Natural killer cell (primary cell): ENCODE results near the gene PTPRN2. TPM values are rescaled to one million over a fixed set of nuclear protein-coding genes. Genes with fewer than 3 reads are reported as not detected.

Experiments
- ATAC-seq, 3 donors: fragments of 150-1000 bp in 2 of 3; fragments of 200-7000 bp in 1 of 3; cut with Tn5 transposase; 1 replicate in 1 of 3; 2 replicates in 2 of 3; pipeline ENCODE4 v1.10.0; 2021; ENCODE audit warnings: mild to moderate bottlenecking in 2 of 3, moderate library complexity in 2 of 3
- DNase-seq, 2 donors: peaks; one replicate each; pipeline versions ENCODE4 v3.0.0 to v3.0.0-alpha.2; 2013 to 2021; ENCODE audit warnings: mixed read lengths in 1 of 2
- H3K27ac ChIP-seq: one replicate; pipeline ENCODE4 v1.5.1; 2013; ENCODE audit warnings: mild to moderate bottlenecking, low read length
- H3K27me3 ChIP-seq: one replicate; pipeline ENCODE4 v1.6.1; 2013; ENCODE audit warnings: low read length; ENCODE audit not compliant: control insufficient read depth, insufficient read depth
- H3K36me3 ChIP-seq: one replicate; pipeline ENCODE4 v1.6.1; 2013; ENCODE audit warnings: low read length; ENCODE audit not compliant: control insufficient read depth, insufficient read depth
- H3K4me1 ChIP-seq: one replicate; pipeline ENCODE4 v1.6.1; 2013; ENCODE audit warnings: low read length; ENCODE audit not compliant: control insufficient read depth, insufficient read depth
- H3K4me3 ChIP-seq: one replicate; pipeline ENCODE4 v1.5.1; 2013; ENCODE audit warnings: low read length
- H3K9me3 ChIP-seq: one replicate; pipeline ENCODE4 v1.6.1; 2013; ENCODE audit warnings: low read length; ENCODE audit not compliant: control insufficient read depth, insufficient read depth
- H3K27ac Mint-ChIP-seq, 2 donors: one replicate each; pipeline ENCODE4 v1.8.0; 2022; ENCODE audit warnings: mild to moderate bottlenecking in 2 of 2, mixed read lengths in 2 of 2, moderate library complexity in 1 of 2
- H3K27me3 Mint-ChIP-seq, 2 donors: one replicate each; pipeline ENCODE4 v1.8.0; 2022; ENCODE audit warnings: low read depth in 2 of 2, mixed read lengths in 2 of 2
- H3K36me3 Mint-ChIP-seq: one replicate; pipeline ENCODE4 v1.8.0; 2022; ENCODE audit warnings: mixed read lengths
- H3K4me1 Mint-ChIP-seq, 2 donors: one replicate each; pipeline ENCODE4 v1.8.0; 2022; ENCODE audit warnings: mixed read lengths in 2 of 2
- H3K4me3 Mint-ChIP-seq: one replicate; pipeline ENCODE4 v1.8.0; 2022; ENCODE audit warnings: mild to moderate bottlenecking, moderate library complexity, mixed read lengths
- H3K9me3 Mint-ChIP-seq, 2 donors: one replicate each; pipeline ENCODE4 v1.8.0; 2022; ENCODE audit warnings: mixed read lengths in 2 of 2
- CTCF ChIP-seq: fragments of 200-600 bp; IDR thresholded peaks from one replicate; pipeline ENCODE4 v1.8.0; 2022; ENCODE audit warnings: antibody characterized with exemption
- WGBS: methylation state at CpG from one replicate; pipeline ENCODE4 v1.1.7; 2013; ENCODE audit warnings: missing lambda C conversion rate; ENCODE audit not compliant: insufficient coverage; 5-methylcytosine and 5-hydroxymethylcytosine counted together
- intact Hi-C: fragments of 100-400 bp; cut with micrococcal nuclease; formaldehyde crosslinking; loops from one replicate; pipeline ENCODE4 v1.14.2; 2022
- total RNA-seq, 4 donors: library from RNA; stranded (reverse); fragments of 120-200 nt in 1 of 4; gene quantifications; one replicate each; pipeline versions ENCODE4 v1.2.3 to v1.2.4, GENCODE V29; 2013 to 2022

The PTPRN2 gene
- total RNA-seq, 3 donors from 2014 or later (not counting 1 experiment from before 2014, with no cell fraction given) = 1.3 to 2.5 (median 1.9) TPM

- Mint-ChIP-seq H3K9me3 (no peaks in the 10 kb centered on the region), H3K4me1 (peaks cover 0 to 7% of the 10 kb centered on the region in 2 donors), H3K4me3 (no peak overlapping the region), H3K36me3 (no peaks in the 10 kb centered on the region), H3K27me3 (peaks cover 0 to 3% of the 10 kb centered on the region in 2 donors), H3K27ac (no peak overlapping the region)
- Histone ChIP-seq H3K27me3 (no peaks in the 10 kb centered on the region), H3K27ac (no peak overlapping the region), H3K36me3 (no peaks in the 10 kb centered on the region), H3K4me1 (peaks cover 4% of the 10 kb centered on the region), H3K4me3 (no peak overlapping the region), H3K9me3 (no peaks in the 10 kb centered on the region)
- DNase-seq (no peak), ATAC-seq (no peak)
- intact Hi-C loops = no loop called here
- whole genome bisulfite sequencing = 89% methylated on average over 11 of the region's 11 CpGs
- TF ChIP-seq CTCF = no peak
These were observed 115.0 kb downstream of the PTPRN2 start for GRCh38 chr7:158472596-158472995.

GRCh38 chr7:158471716-158472115, 115.9 kb downstream of the PTPRN2 start:
- Histone ChIP-seq H3K9me3 (no peaks in the 10 kb centered on the region), H3K4me1 (peaks cover 4% of the 10 kb centered on the region), H3K27ac (no peak overlapping the region), H3K36me3 (no peaks in the 10 kb centered on the region), H3K4me3 (no peak overlapping the region), H3K27me3 (no peaks in the 10 kb centered on the region)
- Mint-ChIP-seq H3K9me3 (no peaks in the 10 kb centered on the region), H3K4me1 (peaks cover 0 to 7% of the 10 kb centered on the region in 2 donors), H3K4me3 (no peak overlapping the region), H3K27ac (no peak overlapping the region), H3K27me3 (peaks cover 0 to 3% of the 10 kb centered on the region in 2 donors), H3K36me3 (no peaks in the 10 kb centered on the region)
- intact Hi-C loops = no loop called here
- ATAC-seq (no peak), DNase-seq (no peak)
- 93% methylated on average over 18 of the region's 18 CpGs for WGBS
- TF ChIP-seq CTCF = no peak

GRCh38 chr7:158470336-158470735, 117.3 kb downstream of the PTPRN2 start:
- intact Hi-C loops = no loop called here
- no peak for TF ChIP-seq CTCF
- Mint-ChIP-seq H3K4me3 (no peak overlapping the region), H3K9me3 (no peaks in the 10 kb centered on the region), H3K36me3 (no peaks in the 10 kb centered on the region), H3K27me3 (peaks cover 0 to 3% of the 10 kb centered on the region in 2 donors), H3K4me1 (peaks cover 0 to 7% of the 10 kb centered on the region in 2 donors), H3K27ac (no peak overlapping the region)
- WGBS = 89% methylated on average over 10 of the region's 16 CpGs
- no peak overlapping the region for H3K27ac ChIP-seq
- peaks cover 4% of the 10 kb centered on the region for H3K4me1 ChIP-seq
- ATAC-seq (no peak), DNase-seq (no peak)
- H3K9me3 ChIP-seq = no peaks in the 10 kb centered on the region
- H3K36me3 ChIP-seq = no peaks in the 10 kb centered on the region
- no peaks in the 10 kb centered on the region for H3K27me3 ChIP-seq
- no peak overlapping the region for H3K4me3 ChIP-seq

GRCh38 chr7:158469396-158470051, 118.1 kb downstream of the PTPRN2 start:
- WGBS = 47% methylated on average over 8 of the region's 8 CpGs
- intact Hi-C loops = no loop called here
- Mint-ChIP-seq H3K9me3 (peaks cover 2 to 4% of the 10 kb centered on the region in 2 donors), H3K4me1 (peaks cover 0 to 7% of the 10 kb centered on the region in 2 donors), H3K36me3 (no peaks in the 10 kb centered on the region), H3K27me3 (peaks cover 0 to 3% of the 10 kb centered on the region in 2 donors), H3K27ac (no peak overlapping the region), H3K4me3 (no peak overlapping the region)
- no peak overlapping the region for H3K27ac ChIP-seq
- H3K4me3 ChIP-seq = no peak overlapping the region
- no peaks in the 10 kb centered on the region for H3K27me3 ChIP-seq
- DNase-seq = no peak
- no peak for TF ChIP-seq CTCF
- no peak for ATAC-seq
- no peaks in the 10 kb centered on the region for H3K36me3 ChIP-seq
- no peaks in the 10 kb centered on the region for H3K9me3 ChIP-seq
- H3K4me1 ChIP-seq = peaks cover 4% of the 10 kb centered on the region
